B cell (primary cell): ENCODE results near the gene MZF1. TPM values are rescaled to one million over a fixed set of nuclear protein-coding genes. Genes with fewer than 3 reads are reported as not detected.

ENCODE experiments used
- ATAC-seq: fragments of 200-7000 bp; cut with Tn5 transposase; one replicate; pipeline ENCODE4 v1.10.0; 2021; ENCODE audit warnings: low read depth, mild to moderate bottlenecking, moderate number of reproducible peaks, moderate library complexity
- CTCF ChIA-PET: fragments of 350-600 bp; sonication (Branson Sonifier 250); formaldehyde crosslinking; loops from one replicate; lab custom pipeline; 2021; ENCODE audit warnings: antibody characterized with exemption, inconsistent platforms; lab: Charles Lee
- POLR2A ChIA-PET: fragments of 350-600 bp; sonication (Branson Sonifier 250); formaldehyde crosslinking; loops from one replicate; lab custom pipeline; 2021; ENCODE audit warnings: antibody characterized with exemption; lab: Charles Lee
- DNase-seq: peaks from one replicate; pipeline ENCODE4 v3.0.0; 2013
- H2AFZ ChIP-seq: 2 replicates; pipeline ENCODE4 v1.6.1; 2012; ENCODE audit warnings: mild to moderate bottlenecking, low read depth, low read length; ENCODE audit not compliant: insufficient read depth, poor library complexity, severe bottlenecking
- H3K27ac ChIP-seq, 2 donors: 1 replicate in 1 of 2; 2 replicates in 1 of 2; pipeline ENCODE4 v1.5.1; 2012 to 2013; ENCODE audit warnings: low read length in 2 of 2, mild to moderate bottlenecking in 2 of 2, moderate library complexity in 1 of 2
- H3K27me3 ChIP-seq, 4 experiments: fragments of 200-600 bp in 1 of 4; sonication (generic) in 1 of 4; replicated peaks in 1 of 4; 1 replicate in 2 of 4; 2 replicates in 2 of 4; pipeline versions ENCODE4 v1.6.1 to v1.7.0; 2013 to 2016; ENCODE audit warnings: low read length in 3 of 4, mild to moderate bottlenecking in 2 of 4, mixed read lengths in 1 of 4, moderate library complexity in 1 of 4; ENCODE audit not compliant: insufficient read depth in 4 of 4, control insufficient read depth in 3 of 4; ENCODE audit errors: control extremely low read depth in 1 of 4
- H3K36me3 ChIP-seq, 2 experiments: replicated peaks in 1 of 2; 1 replicate in 1 of 2; 2 replicates in 1 of 2; pipeline versions ENCODE4 v1.6.1 to v1.7.1; 2013; ENCODE audit warnings: low read length in 1 of 2; ENCODE audit not compliant: insufficient read depth in 2 of 2, control insufficient read depth in 1 of 2; ENCODE audit errors: control extremely low read depth in 1 of 2, extremely low read depth in 1 of 2
- H3K4me1 ChIP-seq, 2 donors: fragments of 200-600 bp in 1 of 2; sonication (generic) in 1 of 2; 1 replicate in 1 of 2; 2 replicates in 1 of 2; pipeline versions ENCODE4 v1.5.1 to v1.6.1; 2013 to 2017; ENCODE audit warnings: low read length in 2 of 2; ENCODE audit not compliant: control insufficient read depth in 2 of 2, insufficient read depth in 2 of 2
- H3K4me2 ChIP-seq: replicated peaks from 2 replicates; pipeline ENCODE3; 2012; ENCODE audit warnings: mild to moderate bottlenecking, low read depth, low read length; ENCODE audit not compliant: poor library complexity, severe bottlenecking
- H3K4me3 ChIP-seq, 5 experiments: fragments of 200-600 bp in 1 of 5; sonication (generic) in 1 of 5; 1 replicate in 3 of 5; 2 replicates in 2 of 5; pipeline versions ENCODE4 v1.5.1 to v1.7.0; 2011 to 2016; ENCODE audit warnings: low read length in 4 of 5, mild to moderate bottlenecking in 4 of 5, low read depth in 2 of 5, control low read depth in 1 of 5, moderate library complexity in 1 of 5; ENCODE audit not compliant: insufficient read depth in 1 of 5; ENCODE audit errors: control extremely low read depth in 1 of 5, extremely low read depth in 1 of 5
- H3K79me2 ChIP-seq: fragments of 200-600 bp; sonication (generic); one replicate; pipeline ENCODE4 v1.6.0; 2016; ENCODE audit warnings: low read length; ENCODE audit not compliant: control insufficient read depth, insufficient read depth
- H3K9ac ChIP-seq: fragments of 200-600 bp; sonication (generic); 2 replicates; pipeline ENCODE4 v1.6.1; 2017; ENCODE audit warnings: mild to moderate bottlenecking, low read length, moderate library complexity
- H3K9me3 ChIP-seq, 3 donors: one replicate each; pipeline versions ENCODE4 v1.6.1 to v1.7.1; 2013; ENCODE audit warnings: low read length in 2 of 3; ENCODE audit not compliant: control insufficient read depth in 2 of 3, insufficient read depth in 1 of 3; ENCODE audit errors: control extremely low read depth in 1 of 3
- H4K20me1 ChIP-seq: 2 replicates; pipeline ENCODE4 v1.6.0; 2012; ENCODE audit warnings: mild to moderate bottlenecking, low read length; ENCODE audit not compliant: insufficient read depth, control insufficient read depth, poor library complexity, severe bottlenecking
- H3K27ac Mint-ChIP-seq: one replicate; pipeline ENCODE4 v1.8.0; 2021; ENCODE audit warnings: mixed read lengths
- H3K27me3 Mint-ChIP-seq: one replicate; pipeline ENCODE4 v1.8.0; 2021; ENCODE audit warnings: mixed read lengths
- H3K4me1 Mint-ChIP-seq: one replicate; pipeline ENCODE4 v1.8.0; 2021; ENCODE audit warnings: mixed read lengths
- H3K4me3 Mint-ChIP-seq: one replicate; pipeline ENCODE4 v1.8.0; 2021; ENCODE audit warnings: mixed read lengths
- H3K9me3 Mint-ChIP-seq: one replicate; pipeline ENCODE4 v1.8.0; 2022; ENCODE audit warnings: mixed read lengths; ENCODE audit not compliant: insufficient read depth
- CTCF ChIP-seq: fragments of 200-600 bp; IDR thresholded peaks from one replicate; pipeline ENCODE4 v1.8.0; 2022; ENCODE audit warnings: antibody characterized with exemption, mild to moderate bottlenecking
- EZH2 ChIP-seq: IDR thresholded peaks from 2 replicates; pipeline ENCODE4 v1.6.1; 2012; ENCODE audit warnings: borderline replicate concordance, low read depth, mild to moderate bottlenecking, moderate library complexity, low read length; ENCODE audit not compliant: insufficient read depth, poor library complexity, severe bottlenecking
- WGBS: methylation state at CpG from one replicate; pipeline ENCODE4 v1.1.5; 2013; ENCODE audit warnings: missing lambda C conversion rate; ENCODE audit not compliant: insufficient coverage; 5-methylcytosine and 5-hydroxymethylcytosine counted together
- intact Hi-C: fragments of 100-400 bp; cut with micrococcal nuclease; formaldehyde crosslinking; loops from one replicate; pipeline ENCODE4 v1.10.0; 2022
- polyA plus RNA-seq: library from polyadenylated mRNA; depleted of rRNA; stranded (reverse); fragments of >200 nt; gene quantifications from 2 replicates; pipeline ENCODE4 v1.2.3, GENCODE V29; 2012
- total RNA-seq, 2 donors: library from RNA; stranded (reverse); fragments of 120-200 nt in 1 of 2; gene quantifications; 1 replicate in 1 of 2; 2 replicates in 1 of 2; pipeline versions ENCODE4 v1.2.3 to v1.2.4, GENCODE V29; 2013 to 2022

MZF1 gene
- total and polyA plus RNA-seq, 2 donors (not counting 1 experiment from before 2014, with no cell fraction given), result 79.4 to 95.8 TPM

- Histone ChIP-seq H3K79me2 (peaks cover 50% of the 10 kb centered on the region), H3K9me3 (no peaks in the 10 kb centered on the region), H3K9ac (no peak overlapping the region), H2AFZ (no peak overlapping the region), H4K20me1 (peaks cover 63% of the 10 kb centered on the region), H3K4me1 (peaks cover 21 to 32% of the 10 kb centered on the region in 2 donors), H3K4me2 (peak overlapping the region; percentile 77), H3K27me3 (no peaks in the 10 kb centered on the region), H3K27ac (no peak overlapping the region), H3K36me3 (peaks cover 0 to 12% of the 10 kb centered on the region in 2 experiments), H3K4me3 (peak overlapping the region in 1 of 5 experiments; percentile 41)
- H3K4me1 Mint-ChIP-seq, result peaks cover 41% of the 10 kb centered on the region
- DNase-seq, result no peak
- peak overlapping the region; percentile 71 for H3K27ac Mint-ChIP-seq
- WGBS, result 80% methylated on average over 1 of the region's 3 CpGs
- no peaks in the 10 kb centered on the region for H3K27me3 Mint-ChIP-seq
- POLR2A ChIA-PET, result interaction anchor here (1.0 kb wide), 1 partner anchor 61 kb away, joined by 3 read pairs; no protein-coding TSS in a partner anchor
- H3K9me3 Mint-ChIP-seq, result no peaks in the 10 kb centered on the region
- peak overlapping the region; percentile 80 for H3K4me3 Mint-ChIP-seq
- CTCF ChIA-PET, result interaction anchor here (0.7 to 1.6 kb wide), 3 partner anchors 61 to 486 kb away, joined by 3 to 11 read pairs (median 7); no protein-coding TSS in a partner anchor
- no peak for ATAC-seq
- TF ChIP-seq CTCF (no peak), EZH2 (no peak)
- intact Hi-C loops, result loop anchor here (1.0 kb wide), 1 partner anchor 15 kb away; no protein-coding TSS in a partner anchor
Measured at GRCh38 chr19:58514564-58515022, 58.5 kb downstream of the MZF1 start.
